ENCODE measurements around the gene RDM1.

The RDM1 gene

GRCh38 chr17:35917519-35918213 is 12.9 kb downstream of the RDM1 start:
- no peak for DNase-seq (ENCODE audit: low read depth in 1 of 2, low spot score in 1 of 2)
- H3K27me3 ChIP-seq (ENCODE audit: insufficient read depth, poor library complexity, severe bottlenecking), result no peaks in the 10 kb centered on the region
- TF ChIP-seq GABPA (IDR thresholded peaks at IDR 0.05; ENCODE audit: low read depth) (no peak), REST (IDR thresholded peaks at IDR 0.05; ENCODE audit: insufficient replicate concordance, low read depth) (no peak), POLR2AphosphoS5 (IDR thresholded peaks at IDR 0.05; ENCODE audit: low read depth) (no peak), CTCF (IDR thresholded peaks at IDR 0.05; ENCODE audit: insufficient read depth, low read length) (no peak), SPI1 (IDR thresholded peaks at IDR 0.05; ENCODE audit: borderline replicate concordance, low read depth) (no peak)

GRCh38 chr17:35915153-35915964 is 15.2 kb downstream of the RDM1 start:
- H3K27ac ChIP-seq (replicated peaks), result no peak overlapping the region
- H3K4me3 ChIP-seq (replicated peaks; ENCODE audit: insufficient read depth, low read length), result no peak overlapping the region
- peak; percentile 23 to 26 for DNase-seq (ENCODE audit: low read depth in 1 of 2, low spot score in 1 of 2)
- H3K27me3 ChIP-seq (ENCODE audit: insufficient read depth, poor library complexity, severe bottlenecking), result no peaks in the 10 kb centered on the region
- no peak for TF ChIP-seq POLR2AphosphoS5 (IDR thresholded peaks at IDR 0.05; ENCODE audit: low read depth)
- TF ChIP-seq GABPA (IDR thresholded peaks at IDR 0.05; ENCODE audit: low read depth), result no peak
- no peak for TF ChIP-seq REST (IDR thresholded peaks at IDR 0.05; ENCODE audit: insufficient replicate concordance, low read depth)
- TF ChIP-seq CTCF (IDR thresholded peaks at IDR 0.05; ENCODE audit: insufficient read depth, low read length), result no peak
- TF ChIP-seq SPI1 (IDR thresholded peaks at IDR 0.05; ENCODE audit: borderline replicate concordance, low read depth), result no peak

More at GRCh38 chr17:35917519-35918213, 12.9 kb downstream of the RDM1 start:
- H3K27ac ChIP-seq (replicated peaks), result no peak overlapping the region
- no peak overlapping the region for H3K4me3 ChIP-seq (replicated peaks; ENCODE audit: insufficient read depth, low read length)

GRCh38 chr17:35914354-35914753 is 16.2 kb downstream of the RDM1 start:
- no peaks in the 10 kb centered on the region for H3K27me3 ChIP-seq (ENCODE audit: insufficient read depth, poor library complexity, severe bottlenecking)
- H3K4me3 ChIP-seq (replicated peaks; ENCODE audit: insufficient read depth, low read length), result no peak overlapping the region
- H3K27ac ChIP-seq (replicated peaks), result no peak overlapping the region
- TF ChIP-seq REST (IDR thresholded peaks at IDR 0.05; ENCODE audit: insufficient replicate concordance, low read depth) (no peak), POLR2AphosphoS5 (IDR thresholded peaks at IDR 0.05; ENCODE audit: low read depth) (no peak), CTCF (IDR thresholded peaks at IDR 0.05; ENCODE audit: insufficient read depth, low read length) (no peak), GABPA (IDR thresholded peaks at IDR 0.05; ENCODE audit: low read depth) (no peak), SPI1 (IDR thresholded peaks at IDR 0.05; ENCODE audit: borderline replicate concordance, low read depth) (no peak)
- DNase-seq (ENCODE audit: low read depth in 1 of 2, low spot score in 1 of 2), result no peak
